ENCODE measurements around the gene TYRO3.

GRCh38 chr15:41553731-41554130, 5.3 kb upstream of the TYRO3 start:
- no peak for TF ChIP-seq CTCF (IDR thresholded peaks at IDR 0.05)
- TF ChIP-seq EZH2 (IDR thresholded peaks at IDR 0.05; ENCODE audit: borderline replicate concordance, insufficient read depth, low read depth, low read length, poor library complexity, severe bottlenecking) = no peak
